HepG2 (cell line): ENCODE results near the gene TRPT1. TPM values are rescaled to one million over a fixed set of nuclear protein-coding genes. Genes with fewer than 3 reads are reported as not detected.

Experiments
- ATAC-seq: fragments of 200-7000 bp; cut with Tn5 transposase; 3 replicates; pipeline ENCODE4 v1.9.1; 2020; ENCODE audit warnings: mild to moderate bottlenecking, moderate library complexity
- BruUV-seq: library from RNA; stranded (reverse); fragments of 400-500 nt; replicated peaks from 2 replicates; lab custom pipeline; 2021; lab: Mats Ljungman, UMichigan
- CTCF ChIA-PET: fragments of 300-600 bp; formaldehyde crosslinking; extraction: SDS; loops from one replicate; lab custom pipeline; 2021; ENCODE audit warnings: low total read pairs, inconsistent platforms, low intra/inter-chr PET ratio; lab: Yijun Ruan, JAX
- POLR2A ChIA-PET: fragments of 350-600 bp; sonication (Branson Sonifier 250); formaldehyde crosslinking; loops from one replicate; lab custom pipeline; 2020; ENCODE audit warnings: antibody characterized with exemption, inconsistent platforms; lab: Yijun Ruan, JAX
- DNase-seq: peaks from one replicate; pipeline ENCODE4 v3.0.0-alpha.2; 2015; ENCODE audit warnings: low spot score
- FAIRE-seq: peaks from 3 replicates; lab custom pipeline; 2011; peaks lifted over from hg19 to GRCh38; lab: Jason Lieb, UNC
- H2AFZ ChIP-seq: one replicate; pipeline ENCODE4 v1.6.1; 2011; ENCODE audit warnings: low read length, inconsistent platforms
- H3K27ac ChIP-seq: fragments of 300-600 bp; 3 replicates; pipeline ENCODE4 v1.8.0; 2011; ENCODE audit warnings: mixed run types, mild to moderate bottlenecking, mixed read lengths, low read length, inconsistent platforms; ENCODE audit not compliant: insufficient read depth; ENCODE audit errors: extremely low read length
- H3K27me3 ChIP-seq, 2 experiments: fragments of 200-600 bp in 1 of 2; 2 replicates in 1 of 2; 3 replicates in 1 of 2; pipeline versions ENCODE4 v1.6.0 to v1.8.0; 2011; ENCODE audit warnings: low read length in 2 of 2, mild to moderate bottlenecking in 2 of 2, moderate library complexity in 2 of 2, inconsistent platforms in 1 of 2; ENCODE audit not compliant: insufficient read depth in 2 of 2, control insufficient read depth in 1 of 2
- H3K36me3 ChIP-seq, 2 experiments: fragments of 200-600 bp in 1 of 2; replicated peaks in 1 of 2; 2 replicates in 1 of 2; 3 replicates in 1 of 2; pipeline versions ENCODE4 v1.5.1 to v1.8.0; 2011; ENCODE audit warnings: low read length in 2 of 2, inconsistent platforms in 1 of 2; ENCODE audit not compliant: insufficient read depth in 2 of 2, control insufficient read depth in 1 of 2
- H3K4me1 ChIP-seq: 2 replicates; pipeline ENCODE4 v1.5.1; 2012; ENCODE audit warnings: low read length, inconsistent platforms; ENCODE audit not compliant: insufficient read depth
- H3K4me2 ChIP-seq: 2 replicates; pipeline ENCODE4 v1.6.0; 2011; ENCODE audit warnings: low read depth, low read length, inconsistent platforms
- H3K4me3 ChIP-seq, 3 experiments: fragments of 200-600 bp in 1 of 3; sonication (generic), shearing (Covaris generic) in 1 of 3; replicated peaks in 1 of 3; 2 replicates each; pipeline ENCODE4 v1.5.1; 2011 to 2016; ENCODE audit warnings: low read length in 3 of 3, inconsistent platforms in 2 of 3, low read depth in 2 of 3, mild to moderate bottlenecking in 2 of 3, control low read depth in 1 of 3, mixed read lengths in 1 of 3; ENCODE audit not compliant: insufficient read depth in 1 of 3
- H3K79me2 ChIP-seq: one replicate; pipeline ENCODE4 v1.6.1; 2011; ENCODE audit warnings: low read length, inconsistent platforms; ENCODE audit not compliant: insufficient read depth
- H3K9ac ChIP-seq: 2 replicates; pipeline ENCODE4 v1.6.0; 2011; ENCODE audit warnings: mild to moderate bottlenecking, low read depth, low read length, inconsistent platforms; ENCODE audit not compliant: insufficient read depth
- H3K9me3 ChIP-seq: 2 replicates; pipeline ENCODE4 v1.5.1; 2012; ENCODE audit warnings: mild to moderate bottlenecking, low read length
- H4K20me1 ChIP-seq: 2 replicates; pipeline ENCODE4 v1.6.0; 2011; ENCODE audit warnings: inconsistent platforms, mild to moderate bottlenecking, low read length, moderate library complexity; ENCODE audit not compliant: insufficient read depth
- DNMT3B ChIP-seq: conservative IDR thresholded peaks from 2 replicates; pipeline ENCODE4 v1.6.1; 2016; ENCODE audit warnings: missing biosample characterization, control low read depth
- FOXP4 ChIP-seq: sonication (generic); formaldehyde crosslinking; IDR thresholded peaks from 2 replicates; pipeline ENCODE4 v1.4.0; 2020; ENCODE audit warnings: missing genetic modification reagents
- GATA4 ChIP-seq: sonication (generic); IDR thresholded peaks from 2 replicates; pipeline ENCODE4 v1.6.1; 2016; ENCODE audit warnings: antibody characterized with exemption, low read depth, borderline replicate concordance
- HCFC1 ChIP-seq: fragments of 150-350 bp; IDR thresholded peaks from 2 replicates; pipeline ENCODE4 v1.6.1; 2014; ENCODE audit warnings: low read depth, low read length
- HNRNPK ChIP-seq: fragments of 200-400 bp; formaldehyde crosslinking; IDR thresholded peaks from 2 replicates; pipeline ENCODE4 v1.6.1; 2018; ENCODE audit warnings: low read length, low read depth, moderate library complexity, mild to moderate bottlenecking; ENCODE audit not compliant: poor library complexity, severe bottlenecking
- IRF9 ChIP-seq: sonication (generic); formaldehyde crosslinking; IDR thresholded peaks from 2 replicates; pipeline ENCODE4 v1.8.0; 2022; ENCODE audit warnings: missing genetic modification reagents, mild to moderate bottlenecking, borderline replicate concordance
- KMT2A ChIP-seq: sonication (generic); formaldehyde crosslinking; IDR thresholded peaks from 2 replicates; pipeline ENCODE4 v1.4.0; 2020; ENCODE audit warnings: missing genetic modification reagents
- MXD3 ChIP-seq: IDR thresholded peaks from 2 replicates; pipeline ENCODE4 v1.6.1; 2016; ENCODE audit warnings: mild to moderate bottlenecking, missing biosample characterization, missing genetic modification reagents
- NFKB2 ChIP-seq: sonication (generic); formaldehyde crosslinking; IDR thresholded peaks from 2 replicates; pipeline ENCODE4 v1.4.0; 2020; ENCODE audit warnings: missing genetic modification reagents, borderline replicate concordance
- PLRG1 ChIP-seq: fragments of 450-650 bp; conservative IDR thresholded peaks from 2 replicates; pipeline ENCODE4 v1.6.1; 2016
- SALL1 ChIP-seq: sonication (generic); formaldehyde crosslinking; IDR thresholded peaks from 2 replicates; pipeline ENCODE4 v1.8.0; 2022; ENCODE audit warnings: mild to moderate bottlenecking, missing genetic modification reagents
- SIN3A ChIP-seq: IDR thresholded peaks from 2 replicates; pipeline ENCODE4 v1.6.1; 2011; ENCODE audit warnings: low read depth, mild to moderate bottlenecking, control low read depth, low read length, borderline replicate concordance
- TBX2 ChIP-seq: sonication (generic); formaldehyde crosslinking; IDR thresholded peaks from 2 replicates; pipeline ENCODE4 v1.5.0; 2020; ENCODE audit warnings: missing genetic modification reagents, mild to moderate bottlenecking, borderline replicate concordance
- TP53 ChIP-seq: sonication (generic); formaldehyde crosslinking; conservative IDR thresholded peaks from 2 replicates; pipeline ENCODE4 v1.4.0; 2020; ENCODE audit warnings: missing genetic modification reagents
- ZFP37 ChIP-seq: sonication (generic); formaldehyde crosslinking; IDR thresholded peaks from 2 replicates; pipeline ENCODE4 v1.4.0; 2020; ENCODE audit warnings: missing genetic modification reagents, borderline replicate concordance
- ZNF430 ChIP-seq: sonication (generic); formaldehyde crosslinking; IDR thresholded peaks from 2 replicates; pipeline ENCODE4 v1.9.0; 2021; ENCODE audit warnings: mild to moderate bottlenecking, missing genetic modification reagents
- ZNF484 ChIP-seq: sonication (generic); formaldehyde crosslinking; IDR thresholded peaks from 2 replicates; pipeline ENCODE4 v1.5.1; 2020; ENCODE audit warnings: mild to moderate bottlenecking, low read depth, missing genetic modification reagents, borderline replicate concordance
- ZNF713 ChIP-seq: sonication (generic); formaldehyde crosslinking; IDR thresholded peaks from 2 replicates; pipeline ENCODE4 v1.4.0; 2020; ENCODE audit warnings: mild to moderate bottlenecking, missing genetic modification reagents
- ZNF792 ChIP-seq: IDR thresholded peaks from 2 replicates; pipeline ENCODE4 v1.6.1; 2016
- WGBS: methylation state at CpG from one replicate; pipeline ENCODE4 v1.1.6; 2017; ENCODE audit warnings: low lambda C conversion rate; 5-methylcytosine and 5-hydroxymethylcytosine counted together
- in situ Hi-C: cut with HindIII; loops from 2 replicates; pipeline ENCODE4 v1.10.0; 2017; ENCODE audit warnings: low pct_unique_long_range_greater_than_20kb; ENCODE audit not compliant: extremely low pct_ligation_motif_present
- intact Hi-C: fragments of 100-400 bp; cut with micrococcal nuclease; formaldehyde crosslinking; loops from one replicate; pipeline ENCODE4 v1.10.0; 2022; ENCODE audit not compliant: unreplicated experiment
- polyA plus RNA-seq, 8 experiments: library from polyadenylated mRNA; depleted of rRNA in 3 of 8; stranded (reverse) in 7 of 8; unstranded in 1 of 8; fragments of >200 nt; fragmentation: Illumina TruSeq in 4 of 8; extraction: Trizol in 4 of 8; gene quantifications; 2 replicates each; pipeline versions ENCODE4 v1.2.1 to v1.2.3, GENCODE V29; 2011 to 2016; ENCODE audit warnings: low read depth in 4 of 8, missing spikeins in 1 of 8, mixed read lengths in 1 of 8; ENCODE audit not compliant: insufficient read depth in 1 of 8
- total RNA-seq, 5 experiments: library from RNA; depleted of rRNA; stranded (reverse); fragments of >200 nt; fragmentation: Illumina TruSeq; extraction: Trizol; gene quantifications; 2 replicates each; pipeline ENCODE4 v1.2.3, GENCODE V29; 2016; ENCODE audit warnings: low read depth in 1 of 5

The TRPT1 gene
- total and polyA plus RNA-seq, 2 of the 13 experiments (the other 11 are each of a cell fraction or from before 2014, with no cell fraction given), result 24.8 to 40.7 TPM

GRCh38 chr11:64240435-64241240 is 14.7 kb upstream of the TRPT1 start, which contains the start of gene FKBP2:
Gene FKBP2 (plus strand): TSS chr11:64241095. CDS start chr11:64242388, 1,293 bp downstream.
- Histone ChIP-seq H3K4me1 (peaks cover 66% of the 10 kb centered on the region), H2AFZ (no peak within 1 kb of the TSS), H3K9me3 (no peaks in the 10 kb centered on the region), H3K4me3 (peak within 1 kb of the TSS; percentile 84 to 93 (median 88)), H3K27ac (peak within 1 kb of the TSS; percentile 91), H3K36me3 (peaks cover 0 to 11% of the 10 kb centered on the region in 2 experiments; a peak in 3 of 5 replicates), H3K79me2 (peaks cover 18% of the 10 kb centered on the region), H3K9ac (peak within 1 kb of the TSS; percentile 92), H4K20me1 (no peaks in the 10 kb centered on the region), H3K27me3 (no peaks in the 10 kb centered on the region; a peak in 1 of 5 replicates), H3K4me2 (peak within 1 kb of the TSS; percentile 100)
- in situ Hi-C loops (loop anchor here (5.0 kb wide), 1 partner anchor 62 kb away; the partner anchor contains the start of gene CATSPERZ), intact Hi-C loops (loop anchor here (5.0 kb wide), 1 partner anchor 53 kb away; the partner anchor contains the start of gene STIP1)
- 2% methylated on average over 10 of the region's 58 CpGs for WGBS
- ATAC-seq (peak; percentile 46), FAIRE-seq (peak; percentile 36), DNase-seq (peak; percentile 93)
- ChIA-PET POLR2A (interaction anchor here (0.6 to 8.3 kb wide), 20 partner anchors 8 to 91 kb away, joined by 3 to 113 read pairs (median 6); partner anchors contain the start of genes BAD, DNAJC4, ESRRA and MACROD1), CTCF (no interaction called here)
- BruUV-seq, result TSS peak; percentile 84
- TF ChIP-seq ZFP37 (CRISPR knock-in tag) (0 out of 2 replicates have a peak, but pooled peaks have one; percentile 3), HNRNPK (peak; percentile 41), DNMT3B (CRISPR knock-in tag) (no peak), PLRG1 (no peak), SALL1 (CRISPR knock-in tag) (peak; percentile 58), FOXP4 (CRISPR knock-in tag) (peak; percentile 54), IRF9 (CRISPR knock-in tag) (peak; percentile 51; the same call in 1 of the 2 replicates), ZNF713 (CRISPR knock-in tag) (0 out of 2 replicates have a peak, but pooled peaks have one; percentile 4), MXD3 (CRISPR knock-in tag) (no peak; the same call in 1 of the 2 replicates), HCFC1 (peak; percentile 34; the same call in 1 of the 2 replicates), KMT2A (0 out of 2 replicates have a peak, but pooled peaks have one; percentile 36), ZNF484 (CRISPR knock-in tag) (no peak), TBX2 (CRISPR knock-in tag) (peak; percentile 67), GATA4 (peak; percentile 77), NFKB2 (0 out of 2 replicates have a peak, but pooled peaks have one; percentile 60), TP53 (CRISPR knock-in tag) (0 out of 2 replicates have a peak, but pooled peaks have one; percentile 70), ZNF430 (peak; percentile 88; the same call in 1 of the 2 replicates), SIN3A (peak; percentile 49; the same call in 1 of the 2 replicates), ZNF792 (CRISPR knock-in tag) (peak; percentile 56; the same call in 1 of the 2 replicates)
